GM12865 (cell line): Measurements from ENCODE around the gene SCAF4.
A peak's percentile ranks its signal among the peaks of the same experiment; 100 is the strongest.
"Not testable (repeated sequence)": the region's sequence is repeated elsewhere in the genome, so short reads cannot be mapped to it uniquely, and the experiment has no call there.

Source experiments
- DNase-seq: peaks from one replicate; pipeline ENCODE4 v3.0.0; 2010; ENCODE audit warnings: low read depth
- H3K4me3 ChIP-seq: 2 replicates; pipeline ENCODE4 v1.5.1; 2011; ENCODE audit warnings: mild to moderate bottlenecking, low read depth, low read length, control low read depth
- TF ChIP-seq, protein P1 (sequence below): IDR thresholded peaks from 2 replicates; pipeline ENCODE4 v1.5.1; 2011; ENCODE audit warnings: low read length, control low read depth, low read depth, inconsistent platforms; ENCODE audit not compliant: insufficient read depth; ENCODE audit errors: missing control alignments

Gene SCAF4

GRCh38 chr21:31660259-31660565 lies 71.7 kb downstream of the SCAF4 start:
- DNase-seq = no peak
- TF ChIP-seq, protein P1, sequence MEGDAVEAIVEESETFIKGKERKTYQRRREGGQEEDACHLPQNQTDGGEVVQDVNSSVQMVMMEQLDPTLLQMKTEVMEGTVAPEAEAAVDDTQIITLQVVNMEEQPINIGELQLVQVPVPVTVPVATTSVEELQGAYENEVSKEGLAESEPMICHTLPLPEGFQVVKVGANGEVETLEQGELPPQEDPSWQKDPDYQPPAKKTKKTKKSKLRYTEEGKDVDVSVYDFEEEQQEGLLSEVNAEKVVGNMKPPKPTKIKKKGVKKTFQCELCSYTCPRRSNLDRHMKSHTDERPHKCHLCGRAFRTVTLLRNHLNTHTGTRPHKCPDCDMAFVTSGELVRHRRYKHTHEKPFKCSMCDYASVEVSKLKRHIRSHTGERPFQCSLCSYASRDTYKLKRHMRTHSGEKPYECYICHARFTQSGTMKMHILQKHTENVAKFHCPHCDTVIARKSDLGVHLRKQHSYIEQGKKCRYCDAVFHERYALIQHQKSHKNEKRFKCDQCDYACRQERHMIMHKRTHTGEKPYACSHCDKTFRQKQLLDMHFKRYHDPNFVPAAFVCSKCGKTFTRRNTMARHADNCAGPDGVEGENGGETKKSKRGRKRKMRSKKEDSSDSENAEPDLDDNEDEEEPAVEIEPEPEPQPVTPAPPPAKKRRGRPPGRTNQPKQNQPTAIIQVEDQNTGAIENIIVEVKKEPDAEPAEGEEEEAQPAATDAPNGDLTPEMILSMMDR = no peak
- H3K4me3 ChIP-seq = peak overlapping the region; percentile 87

DNA sequence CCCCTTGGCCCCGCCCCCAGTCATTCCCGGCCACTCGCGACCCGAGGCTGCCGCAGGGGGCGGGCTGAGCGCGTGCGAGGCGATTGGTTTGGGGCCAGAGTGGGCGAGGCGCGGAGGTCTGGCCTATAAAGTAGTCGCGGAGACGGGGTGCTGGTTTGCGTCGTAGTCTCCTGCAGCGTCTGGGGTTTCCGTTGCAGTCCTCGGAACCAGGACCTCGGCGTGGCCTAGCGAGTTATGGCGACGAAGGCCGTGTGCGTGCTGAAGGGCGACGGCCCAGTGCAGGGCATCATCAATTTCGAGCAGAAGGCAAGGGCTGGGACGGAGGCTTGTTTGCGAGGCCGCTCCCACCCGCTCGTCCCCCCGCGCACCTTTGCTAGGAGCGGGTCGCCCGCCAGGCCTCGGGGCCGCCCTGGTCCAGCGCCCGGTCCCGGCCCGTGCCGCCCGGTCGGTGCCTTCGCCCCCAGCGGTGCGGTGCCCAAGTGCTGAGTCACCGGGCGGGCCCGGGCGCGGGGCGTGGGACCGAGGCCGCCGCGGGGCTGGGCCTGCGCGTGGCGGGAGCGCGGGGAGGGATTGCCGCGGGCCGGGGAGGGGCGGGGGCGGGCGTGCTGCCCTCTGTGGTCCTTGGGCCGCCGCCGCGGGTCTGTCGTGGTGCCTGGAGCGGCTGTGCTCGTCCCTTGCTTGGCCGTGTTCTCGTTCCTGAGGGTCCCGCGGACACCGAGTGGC lies 72.2 kb downstream of the SCAF4 start, which contains the start of gene SOD1:
Gene SOD1, plus strand, starts transcription at position 158 of the 723 bp plus-strand sequence. Its CDS starts 77 bp downstream, at position 235.
- TF ChIP-seq, protein P1 = no peak
- H3K4me3 ChIP-seq = peak within 1 kb of the TSS; percentile 87

GRCh38 chr21:31659286-31659535 lies 72.7 kb downstream of the SCAF4 start:
- H3K4me3 ChIP-seq = peak overlapping the region; percentile 53
- TF ChIP-seq, protein P1 = no peak
- no peak for DNase-seq

More for the DNA sequence above, 72.2 kb downstream of the SCAF4 start, which contains the start of gene SOD1:
- peak; percentile 97 for DNase-seq

- H3K4me3 ChIP-seq = no peak overlapping the region
- DNase-seq = no peak
- TF ChIP-seq, protein P1 = no peak
Measured at GRCh38 chr21:31658053-31658452, 73.9 kb downstream of the SCAF4 start.

GRCh38 chr21:31656199-31657095 lies 75.5 kb downstream of the SCAF4 start:
- no peak overlapping the region for H3K4me3 ChIP-seq
- peak; percentile 66 for DNase-seq
- TF ChIP-seq, protein P1 = no peak

GRCh38 chr21:31654821-31655580 lies 76.9 kb downstream of the SCAF4 start:
- H3K4me3 ChIP-seq, DNase-seq: not testable (repeated sequence)

DNA sequence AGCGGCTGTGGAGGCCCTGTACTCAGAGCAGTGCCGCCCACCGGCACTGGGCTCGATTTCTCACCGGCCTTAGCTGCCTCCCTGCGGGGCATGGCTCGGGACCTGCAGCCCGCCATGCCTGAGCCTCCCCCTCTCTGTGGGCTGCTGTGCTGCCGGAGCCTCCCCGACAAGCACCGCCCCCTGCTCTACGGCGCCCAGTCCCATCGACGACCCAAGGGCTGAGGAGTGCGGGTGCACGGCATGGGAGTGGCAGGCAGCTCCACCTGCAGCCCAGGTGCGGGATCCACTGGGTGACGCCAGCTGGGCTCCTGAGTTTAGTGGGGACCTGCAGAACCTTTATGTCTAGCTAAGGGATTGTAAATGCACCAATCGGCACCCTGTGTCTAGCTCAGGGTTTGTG lies 77.6 kb downstream of the SCAF4 start:
- TF ChIP-seq, protein P1 = no peak
- DNase-seq = no peak
- no peak overlapping the region for H3K4me3 ChIP-seq

GRCh38 chr21:31651491-31651890 lies 80.4 kb downstream of the SCAF4 start:
- not testable (repeated sequence) for DNase-seq, H3K4me3 ChIP-seq
